UCSD-AML1 (cell line): ENCODE data around the gene KATNAL1.
A peak's percentile ranks its signal among the peaks of the same experiment; 100 is the strongest.

Experiments
- DNase-seq: peaks from one replicate; lab custom pipeline; 2025; ENCODE audit not compliant: unreplicated experiment; lab: John Stamatoyannopoulos, UW

The KATNAL1 gene

GRCh38 chr13:30307194-30307970 lies at the start of gene KATNAL1:
TSS of gene KATNAL1 (minus strand) at chr13:30307551. CDS start at chr13:30283777, 23,774 bp downstream.
- DNase-seq: peak; percentile 76

GRCh38 chr13:30355839-30356238 lies 48.5 kb upstream of the KATNAL1 start:
- DNase-seq: no peak

GRCh38 chr13:30355384-30355699 lies 48.0 kb upstream of the KATNAL1 start:
- peak; percentile 30 for DNase-seq

- DNase-seq: no peak
Observed at GRCh38 chr13:30354493-30355383, 47.4 kb upstream of the KATNAL1 start.

GRCh38 chr13:30353471-30354215 lies 46.3 kb upstream of the KATNAL1 start:
- DNase-seq: no peak

- DNase-seq: no peak
Observed at GRCh38 chr13:30353060-30353459, 45.7 kb upstream of the KATNAL1 start.

- no peak for DNase-seq
Observed at GRCh38 chr13:30352121-30352520, 44.8 kb upstream of the KATNAL1 start.

- DNase-seq: no peak
Observed at GRCh38 chr13:30346789-30347167, 39.4 kb upstream of the KATNAL1 start.

GRCh38 chr13:30346153-30346788 lies 38.9 kb upstream of the KATNAL1 start:
- peak; percentile 30 for DNase-seq

GRCh38 chr13:30345426-30346100 lies 38.2 kb upstream of the KATNAL1 start:
- no peak for DNase-seq

- DNase-seq: no peak
Observed at GRCh38 chr13:30341815-30342570, 34.6 kb upstream of the KATNAL1 start.

GRCh38 chr13:30340331-30341250 lies 33.2 kb upstream of the KATNAL1 start:
- DNase-seq: no peak

- DNase-seq: no peak
Observed at GRCh38 chr13:30339738-30340330, 32.5 kb upstream of the KATNAL1 start.

- no peak for DNase-seq
Observed at GRCh38 chr13:30338952-30339351, 31.6 kb upstream of the KATNAL1 start.

- DNase-seq: no peak
Observed at GRCh38 chr13:30338331-30338851, 31.0 kb upstream of the KATNAL1 start.

GRCh38 chr13:30337061-30337610 lies 29.8 kb upstream of the KATNAL1 start:
- no peak for DNase-seq

- peak; percentile 33 for DNase-seq
Observed at GRCh38 chr13:30334663-30335386, 27.5 kb upstream of the KATNAL1 start.
